Left renal pelvis (tissue), 4 donors: Measurements from ENCODE around the gene UMODL1. TPM values are rescaled to one million over a fixed set of nuclear protein-coding genes. Genes with fewer than 3 reads are reported as not detected.

Source experiments
- DNase-seq, 4 donors: peaks; one replicate each; pipeline ENCODE4 v3.0.0-alpha.2; 2013; ENCODE audit warnings: low read depth in 4 of 4, low spot score in 3 of 4
- polyA plus RNA-seq, 4 donors: library from polyadenylated mRNA; unstranded; fragments of 120-200 nt; gene quantifications; one replicate each; pipeline ENCODE4 v1.2.1, GENCODE V29; 2013; ENCODE audit not compliant: insufficient read length in 4 of 4

Gene UMODL1
- polyA plus RNA-seq, 4 donors: 0.06 to 0.09 (median 0.08) TPM; not detected in 1

DNA sequence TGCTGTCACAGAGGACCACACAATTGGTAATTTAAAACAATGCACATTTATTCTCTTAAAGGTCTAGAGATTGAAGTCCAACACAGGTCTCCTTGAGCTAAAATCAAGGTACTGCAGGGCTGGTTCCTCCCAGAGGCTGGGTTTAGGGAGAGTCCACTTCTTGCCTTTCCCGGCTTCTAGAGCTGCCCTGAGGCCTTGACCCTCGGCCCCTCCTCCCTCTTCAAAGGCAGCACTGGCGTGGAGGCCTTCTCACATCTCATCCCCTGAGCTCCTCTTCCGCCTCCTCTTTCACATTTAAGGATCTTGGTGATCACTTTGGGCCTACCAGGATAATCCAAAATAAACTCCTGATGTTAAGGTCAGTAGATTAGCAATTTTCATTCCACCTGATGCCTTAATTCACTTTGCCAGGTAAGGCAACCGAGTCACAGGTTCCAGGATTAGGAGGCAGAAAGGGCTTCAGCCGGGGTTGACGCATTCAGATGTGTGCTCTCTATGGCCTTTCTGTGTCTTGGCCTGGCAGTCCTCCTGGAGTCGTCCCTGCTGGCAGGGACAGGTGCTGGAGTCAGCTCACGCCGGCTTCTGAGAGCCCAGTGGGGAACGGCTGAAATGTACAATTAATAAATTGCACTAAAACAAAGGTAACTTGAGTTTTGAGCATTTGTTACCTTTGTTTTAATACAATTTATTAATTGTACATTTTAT lies 86.6 kb downstream of the UMODL1 start:
- DNase-seq: no peak

DNA sequence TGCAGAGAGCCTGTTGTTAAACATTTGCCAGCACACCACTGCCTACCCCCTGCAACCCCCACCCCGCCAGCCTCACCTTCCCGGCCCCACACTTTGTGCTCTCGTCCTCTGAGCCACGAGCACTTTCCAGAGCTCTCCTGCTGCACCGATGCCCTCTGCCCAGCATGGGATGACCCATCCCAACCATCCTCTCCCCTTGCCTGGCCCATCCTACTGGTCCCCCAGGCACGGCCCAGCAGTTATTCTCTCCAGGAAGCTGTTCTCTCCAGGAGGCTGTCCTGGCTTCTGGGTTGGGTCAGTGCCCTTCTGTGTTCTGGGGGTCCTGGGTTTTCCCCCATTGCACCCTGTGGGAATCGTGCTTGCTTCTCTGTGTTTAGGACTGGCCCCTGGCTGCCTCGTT lies 87.7 kb downstream of the UMODL1 start:
- no peak for DNase-seq

DNA sequence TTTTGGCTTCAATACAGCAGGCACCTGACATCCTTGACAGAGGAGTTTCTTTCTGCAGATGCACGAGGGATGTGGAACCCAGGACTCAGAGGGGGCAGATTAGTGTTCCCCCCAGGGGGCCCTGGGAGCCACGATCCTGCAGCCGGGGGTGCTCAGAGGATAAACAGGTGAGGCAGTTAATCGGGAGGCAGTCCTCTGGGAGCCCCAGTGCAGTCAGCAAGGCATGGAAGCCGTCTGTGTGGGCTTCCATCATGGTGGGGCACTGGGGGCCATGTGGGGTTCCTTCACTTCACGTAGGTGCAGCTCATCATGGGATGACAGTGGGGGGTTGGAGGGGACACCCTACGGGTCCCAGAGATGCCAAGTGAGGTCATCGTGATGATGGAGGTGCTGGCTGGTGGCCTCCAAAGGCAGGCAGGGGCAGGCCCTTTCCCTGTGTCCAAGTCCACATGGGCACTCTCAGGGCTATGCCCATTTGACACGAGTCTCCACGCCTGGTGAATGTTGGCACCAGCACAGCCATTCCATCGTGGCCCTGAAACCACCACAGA lies 88.5 kb downstream of the UMODL1 start:
- no peak for DNase-seq

DNA sequence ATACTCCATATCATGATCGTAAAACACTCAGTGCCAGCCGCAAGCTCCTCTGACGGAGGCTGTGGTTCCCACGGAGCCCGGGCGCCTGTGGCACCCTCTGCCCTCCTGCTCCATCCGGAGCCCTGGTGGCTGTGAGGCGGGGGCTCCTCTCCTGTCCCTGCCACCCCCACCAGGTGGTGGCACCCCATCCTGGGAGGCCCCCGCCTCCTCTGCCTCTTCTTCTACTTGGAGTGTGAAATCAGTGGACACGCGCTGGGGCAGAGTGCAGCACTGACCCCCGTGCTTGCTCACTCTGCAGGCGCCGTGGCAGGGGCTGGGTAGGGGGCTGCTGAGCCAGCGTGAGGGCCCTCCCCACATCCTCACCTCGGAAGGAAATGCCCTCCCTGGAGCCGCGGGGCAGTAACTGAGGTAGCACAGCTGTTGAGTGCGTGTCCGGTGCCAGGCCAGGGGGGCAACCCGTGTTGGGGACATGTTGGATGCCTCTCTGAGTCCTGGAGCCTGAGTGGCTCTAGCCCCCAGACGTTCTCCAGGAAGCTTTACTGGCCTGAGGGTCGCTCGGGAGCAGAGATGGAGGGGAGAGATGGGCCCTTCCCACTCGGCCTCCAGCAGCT lies 89.1 kb downstream of the UMODL1 start:
- no peak for DNase-seq

DNA sequence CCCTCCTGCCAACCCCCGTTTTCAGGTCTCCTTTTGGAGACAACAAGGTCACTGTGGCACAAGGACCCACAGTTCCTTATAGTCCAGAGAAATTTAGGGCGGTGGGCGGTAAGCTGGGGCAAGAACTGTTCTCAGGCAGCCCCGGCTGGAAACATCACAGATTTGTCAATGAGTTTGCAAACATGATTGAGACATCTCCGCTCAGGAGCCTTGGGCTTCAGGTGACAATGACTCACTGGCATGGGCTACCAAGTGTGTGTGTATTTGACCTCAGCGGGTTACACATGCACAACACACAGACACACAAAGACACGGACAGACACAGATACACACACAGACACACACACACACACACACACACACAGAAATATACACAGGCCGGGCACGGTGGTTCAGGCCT lies 89.6 kb downstream of the UMODL1 start:
- DNase-seq: no peak

DNA sequence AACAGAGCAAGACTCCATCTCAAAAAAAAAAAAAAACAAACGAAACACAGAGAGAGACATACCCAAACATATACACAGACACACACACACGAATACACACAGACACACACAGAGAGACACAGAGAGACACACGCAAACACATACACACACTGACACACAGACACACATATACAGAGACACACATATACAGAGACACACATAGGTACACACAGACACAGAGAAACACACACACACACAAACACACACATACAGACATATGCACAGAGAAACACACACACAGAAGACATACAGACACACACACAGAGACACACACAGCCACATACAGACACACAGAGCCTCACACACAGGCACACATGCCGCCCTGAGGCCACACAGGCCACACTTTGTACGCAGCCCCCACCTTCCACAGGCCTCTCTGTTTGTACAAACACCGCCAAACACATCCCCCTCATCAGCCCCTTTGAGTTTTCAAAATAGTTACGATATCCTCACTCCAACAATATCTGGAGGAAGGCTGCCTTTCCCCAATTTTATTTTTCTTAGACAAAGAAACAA lies 90.4 kb downstream of the UMODL1 start:
- no peak for DNase-seq

DNA sequence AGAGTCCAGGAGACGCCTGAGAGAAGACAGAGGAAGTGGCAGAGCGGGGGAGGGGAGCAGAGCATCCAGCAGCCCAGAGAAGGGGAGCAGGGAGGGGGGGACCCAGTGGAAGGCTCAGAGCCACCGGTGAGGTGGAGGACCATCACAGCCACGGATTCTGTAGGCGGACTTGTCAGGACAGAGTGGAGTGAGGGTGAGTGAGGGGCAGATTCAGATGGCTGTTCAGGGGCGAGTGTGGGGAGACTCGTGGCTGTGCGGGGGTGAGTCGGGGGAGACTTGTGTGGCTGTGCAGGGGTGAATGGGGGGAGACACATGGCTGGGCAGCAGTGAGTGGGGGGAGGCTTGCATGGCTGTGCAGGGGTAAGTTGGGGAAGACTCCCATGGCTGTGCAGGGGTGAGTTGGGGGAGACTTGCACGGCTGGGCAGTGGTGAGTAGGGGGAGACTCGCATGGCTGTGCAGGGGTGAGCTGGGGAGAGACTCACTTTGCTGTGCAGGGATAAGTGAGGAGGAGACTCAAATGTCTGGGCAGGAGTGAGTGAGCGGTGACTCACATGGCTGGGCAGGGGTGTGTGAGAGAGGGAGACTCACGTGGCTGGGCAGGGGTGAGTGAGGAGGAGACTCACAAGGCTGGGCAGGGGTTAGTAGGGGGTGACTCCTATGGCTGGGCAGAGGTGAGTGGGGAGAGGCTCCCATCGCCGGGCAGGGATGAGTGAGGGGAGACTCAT lies 91.0 kb downstream of the UMODL1 start:
- no peak for DNase-seq

DNA sequence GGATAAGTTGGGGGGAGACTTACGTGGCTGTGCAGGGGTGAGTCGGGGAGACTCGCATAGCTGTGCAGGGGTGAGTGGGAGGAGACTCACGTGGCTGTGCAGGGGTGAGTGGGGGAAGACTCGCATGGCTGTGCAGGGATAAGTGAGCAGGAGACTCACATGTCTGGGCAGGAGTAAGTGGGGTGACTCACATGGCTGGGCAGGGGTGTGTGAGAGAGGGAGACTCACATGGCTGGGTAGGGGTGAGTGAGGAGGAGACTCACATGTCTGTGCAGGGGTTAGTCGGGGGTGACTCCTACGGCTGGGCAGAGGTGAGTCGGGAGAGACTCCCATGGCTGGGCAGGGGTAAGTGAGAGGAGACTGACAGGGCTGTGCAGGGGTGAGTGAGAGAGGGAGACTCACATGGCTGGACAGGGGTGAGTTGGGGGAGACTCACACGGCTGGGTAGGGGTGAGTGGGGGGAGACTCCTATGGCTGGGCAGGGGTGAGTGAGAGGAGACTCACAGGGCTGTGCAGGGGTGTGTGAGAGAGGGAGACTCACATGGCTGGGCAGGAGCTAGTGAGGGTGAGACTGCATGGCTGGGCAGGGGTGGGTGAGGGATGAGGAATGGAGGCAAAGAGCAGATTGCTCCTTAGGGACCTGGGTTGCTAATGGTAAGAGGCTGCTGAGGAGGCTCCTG lies 91.9 kb downstream of the UMODL1 start:
- DNase-seq: no peak

DNA sequence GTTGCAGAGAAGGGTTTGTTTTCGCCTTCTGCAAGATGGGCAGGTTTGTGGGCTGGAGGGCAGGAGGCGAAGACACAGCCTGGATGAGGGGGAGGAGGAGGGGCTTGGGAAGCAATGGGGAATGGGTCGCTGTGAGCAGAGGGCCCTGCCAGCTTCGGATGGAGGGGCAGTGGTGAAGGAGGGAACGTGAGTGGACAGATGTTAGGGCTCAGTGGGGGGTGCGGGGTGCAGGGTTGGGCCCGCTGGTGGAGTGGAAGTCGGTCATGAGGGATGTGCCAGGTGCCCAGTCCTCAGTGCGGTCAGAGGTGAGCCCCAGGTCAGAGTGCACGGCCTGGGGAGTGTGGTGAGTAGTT lies 92.4 kb downstream of the UMODL1 start:
- DNase-seq: no peak

DNA sequence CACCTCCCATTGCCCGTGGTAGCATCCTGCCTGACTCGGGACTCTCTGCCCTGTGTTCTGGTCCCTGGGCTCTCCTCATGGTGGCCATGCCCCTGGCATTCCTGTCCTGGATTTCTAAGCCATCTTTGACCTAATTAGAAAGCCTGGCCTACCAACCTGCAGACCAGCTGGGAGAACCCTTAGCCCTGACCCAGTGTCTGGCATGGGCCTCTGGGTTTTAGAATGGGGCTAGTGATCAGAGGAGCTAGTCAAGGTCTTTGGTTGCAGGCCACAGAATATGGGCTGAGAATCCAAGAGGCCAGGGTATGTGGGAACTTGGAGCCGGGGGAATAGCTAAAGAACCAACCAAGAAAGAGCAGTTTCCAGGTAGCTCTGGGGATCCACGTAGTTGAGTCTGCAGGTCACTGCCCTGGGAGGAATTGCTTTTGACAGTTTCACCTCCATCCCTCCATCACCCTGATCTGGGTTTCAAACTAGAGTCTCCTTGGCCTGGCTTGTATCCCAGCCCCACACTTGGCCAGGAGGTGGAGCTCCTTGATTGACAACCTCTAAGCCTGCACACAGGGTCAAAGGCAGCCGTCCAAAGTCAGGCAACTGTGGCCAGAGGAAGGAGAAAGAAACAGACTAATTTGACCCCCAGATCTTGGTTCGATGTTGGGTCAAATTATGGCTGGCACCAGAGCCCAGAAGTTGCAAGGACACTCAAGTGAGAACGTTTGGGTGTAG lies 93.1 kb downstream of the UMODL1 start:
- no peak for DNase-seq

DNA sequence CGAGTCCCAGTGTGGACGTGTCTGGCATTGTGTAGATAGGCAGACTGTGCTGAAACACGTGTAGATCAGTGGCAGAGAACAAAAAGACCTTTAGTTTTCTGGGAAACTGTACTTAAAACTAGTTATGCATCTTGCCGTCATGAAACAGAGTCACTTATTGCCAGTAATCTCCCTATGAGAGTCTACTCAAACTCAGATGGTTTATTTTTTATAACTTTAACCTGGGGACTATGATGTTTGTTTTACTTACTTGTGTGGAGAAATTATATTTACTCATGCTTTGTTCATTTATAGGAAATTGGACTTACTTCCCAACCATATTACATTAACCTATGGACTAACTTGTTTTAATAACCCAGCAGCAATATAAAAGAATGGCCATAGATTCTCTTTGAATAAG lies 93.7 kb downstream of the UMODL1 start:
- no peak for DNase-seq

DNA sequence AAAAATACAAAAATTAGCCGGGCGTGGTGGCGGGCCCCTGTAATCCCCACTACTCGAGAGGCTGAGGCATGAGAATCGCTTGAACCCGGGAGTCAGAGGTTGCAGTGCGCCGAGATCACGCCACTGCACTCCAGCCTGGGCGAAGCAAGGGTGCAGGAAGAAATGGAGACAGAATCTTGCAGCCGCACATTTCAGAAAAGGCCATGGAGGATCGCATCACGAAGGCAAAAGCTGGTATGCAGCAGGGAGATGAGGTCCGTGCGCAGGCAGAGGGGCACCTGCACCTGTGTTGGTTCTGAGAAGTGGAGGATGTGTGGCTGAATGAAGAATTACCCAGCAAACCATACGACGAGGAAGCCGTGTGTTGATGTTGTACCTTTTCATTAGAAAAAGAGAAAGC lies 94.8 kb downstream of the UMODL1 start:
- no peak for DNase-seq

DNA sequence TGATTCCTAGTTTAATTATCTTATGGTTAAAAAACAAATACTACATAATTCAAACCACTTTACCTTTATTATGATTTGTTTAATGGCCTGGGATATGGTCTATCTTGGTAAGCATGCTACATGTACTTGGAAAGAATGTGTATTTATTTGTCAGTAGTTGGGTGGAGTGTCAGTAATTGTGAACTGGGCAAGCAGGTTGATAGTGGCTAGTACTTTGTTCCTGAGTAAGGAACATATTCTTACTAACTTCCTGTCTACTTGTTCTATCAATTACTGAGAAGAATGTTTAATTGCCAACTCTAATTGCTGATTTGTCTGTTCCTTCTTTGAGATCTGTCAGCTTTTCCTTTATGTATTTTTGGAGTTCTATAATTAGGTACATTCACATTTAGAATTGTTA lies 98.6 kb downstream of the UMODL1 start:
- no peak for DNase-seq

DNA sequence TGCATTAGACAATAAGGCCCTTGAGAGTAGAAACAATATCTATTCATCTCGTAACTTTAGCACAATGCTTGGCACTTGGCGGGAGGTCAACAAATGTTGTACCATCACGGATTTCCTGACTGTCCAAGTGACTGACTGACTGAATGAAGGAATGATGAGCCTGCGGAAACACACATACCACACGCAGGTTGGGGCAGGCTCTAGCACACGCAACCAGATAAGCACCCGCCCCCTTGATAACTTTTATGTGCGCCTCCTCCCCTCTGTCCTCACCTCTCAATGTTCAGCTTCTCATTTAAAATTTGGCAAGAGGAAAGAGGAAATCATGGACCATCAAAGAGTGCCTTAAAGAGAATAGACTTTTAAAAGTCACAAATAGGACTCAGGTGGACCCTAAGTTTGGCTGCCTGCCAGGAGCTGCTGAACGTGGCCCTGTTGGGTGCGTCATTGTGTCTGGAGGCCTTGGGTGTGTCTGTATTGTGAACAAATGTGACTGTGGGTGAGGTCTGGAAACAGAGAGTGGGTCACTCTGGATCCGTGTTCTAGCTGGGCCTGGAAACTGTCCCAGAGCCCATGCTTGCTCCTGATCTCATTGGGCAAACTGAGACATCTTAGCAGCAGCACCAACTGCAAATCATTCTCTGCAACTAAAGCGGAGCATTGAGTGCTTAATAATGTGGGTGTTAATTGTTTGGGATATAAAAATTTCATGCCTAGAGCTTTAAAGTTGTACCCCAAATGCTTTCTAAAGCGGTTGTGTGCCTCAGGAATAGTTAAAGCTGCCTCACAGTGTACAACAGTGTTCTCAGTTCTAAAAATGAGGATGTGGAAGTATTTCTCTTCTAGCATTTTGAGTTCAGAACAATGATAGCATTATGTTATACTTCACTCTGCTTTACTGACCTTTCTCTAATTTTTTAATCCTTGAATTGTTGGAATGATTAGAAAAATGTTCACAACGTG lies 100.3 kb downstream of the UMODL1 start:
- no peak for DNase-seq

DNA sequence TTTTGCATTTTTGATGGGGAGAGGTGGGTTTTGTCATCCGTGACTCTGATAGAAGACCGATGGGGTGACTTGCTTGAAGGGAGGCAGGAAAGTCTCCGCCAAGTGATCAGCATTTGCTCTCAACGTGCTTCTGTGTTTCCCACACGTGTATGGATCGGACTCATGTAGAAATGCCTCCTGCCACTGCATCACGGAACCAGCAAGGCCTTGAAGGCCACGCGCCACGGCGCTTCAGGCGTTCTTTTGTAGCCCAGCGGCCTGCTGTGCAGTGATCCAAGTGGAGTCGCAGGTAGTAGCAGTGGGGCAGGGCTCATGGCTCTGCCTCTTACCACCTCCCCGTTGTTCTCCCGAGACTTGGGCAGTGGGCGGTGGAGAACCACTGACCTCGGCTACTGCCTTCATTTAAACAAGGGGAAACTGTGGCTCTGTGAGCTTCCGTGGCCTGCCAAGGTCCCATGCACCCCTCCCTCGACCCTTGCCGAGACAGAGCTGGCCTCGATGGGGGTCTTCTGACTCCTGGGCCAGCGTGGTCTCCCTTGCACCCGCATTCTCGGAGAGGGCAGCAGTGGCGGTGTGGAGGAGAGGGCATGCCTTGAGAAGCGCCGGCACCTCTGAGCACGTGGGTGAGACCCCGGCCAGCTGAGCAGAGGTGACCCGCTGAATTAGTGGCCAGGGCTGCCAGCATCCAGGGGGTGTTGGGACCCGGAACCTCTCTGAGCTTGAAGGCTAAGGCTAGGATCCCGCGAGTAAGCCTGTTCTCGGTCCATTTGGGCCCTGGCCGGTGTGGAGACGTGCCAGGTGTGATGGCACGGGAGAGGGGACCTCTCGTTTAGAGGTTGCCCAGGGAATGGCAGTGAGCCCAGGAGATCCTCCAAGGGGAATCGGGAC lies 101.7 kb downstream of the UMODL1 start:
- DNase-seq: no peak

DNA sequence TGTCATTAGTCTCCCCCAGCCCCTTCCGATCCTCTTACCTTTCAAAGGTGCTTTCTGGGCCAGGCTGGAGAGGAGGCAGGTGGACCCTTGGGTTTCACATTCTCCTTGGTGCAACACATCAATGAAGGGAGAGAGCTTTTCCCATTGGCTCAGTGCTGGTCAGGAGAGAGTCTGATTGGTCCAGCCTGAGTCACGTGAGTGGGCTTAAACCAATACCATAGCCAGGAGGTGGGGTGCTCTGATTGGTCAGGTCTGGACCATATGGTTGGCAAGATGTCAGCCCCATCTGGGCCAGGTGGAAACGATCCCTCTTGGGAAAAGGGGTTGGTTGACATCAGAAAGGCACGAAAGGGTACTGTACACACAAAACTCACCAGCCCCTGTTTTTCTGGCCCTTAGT lies 103.1 kb downstream of the UMODL1 start:
- DNase-seq: no peak

DNA sequence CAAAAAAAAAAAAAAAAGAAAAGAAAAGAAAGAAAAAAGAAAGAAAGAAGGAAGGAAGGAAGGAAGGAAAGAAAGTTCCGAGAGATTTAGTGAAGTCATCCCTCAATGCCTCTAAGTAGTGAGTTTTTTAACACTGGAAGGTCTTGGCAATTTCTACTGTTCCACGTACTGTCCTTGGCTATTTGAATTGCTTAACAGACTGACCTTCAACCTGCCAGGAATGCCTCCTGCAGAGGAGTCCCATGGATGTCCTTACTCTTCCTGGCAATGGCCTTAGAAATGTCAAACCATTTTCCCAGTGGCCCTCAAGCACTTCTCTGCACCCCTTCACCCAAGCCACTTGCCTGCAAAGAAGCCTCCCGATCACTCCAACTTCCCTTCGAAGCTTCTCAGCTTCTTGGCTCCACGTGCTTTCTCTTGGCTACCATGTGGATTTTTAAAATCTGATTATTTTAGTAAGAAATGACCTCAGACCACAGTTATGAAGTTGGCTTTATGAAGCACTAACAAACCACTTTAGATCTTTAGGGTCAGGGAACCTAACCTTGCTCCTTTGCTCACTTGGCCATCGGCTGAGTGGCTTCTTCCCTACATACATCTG lies 104.1 kb downstream of the UMODL1 start:
- no peak for DNase-seq

DNA sequence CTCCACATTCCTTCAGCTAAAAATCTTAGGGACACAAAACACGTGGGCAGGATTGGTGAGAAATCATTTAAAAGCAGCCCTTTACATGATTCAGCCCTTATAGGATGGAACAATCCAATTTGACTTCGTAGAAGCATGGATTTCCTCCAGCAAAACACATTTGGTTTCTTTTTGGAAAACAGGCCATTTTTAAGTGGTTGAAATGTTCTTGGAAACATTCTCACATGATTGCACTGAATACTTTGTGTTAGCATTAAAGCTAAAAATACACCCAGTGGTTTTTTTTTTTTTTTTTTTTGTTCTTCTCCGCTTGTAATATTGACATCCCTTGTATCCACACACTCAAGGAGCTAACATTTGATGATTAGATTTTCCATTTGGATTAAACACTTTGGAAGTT lies 105.7 kb downstream of the UMODL1 start:
- no peak for DNase-seq
